GM23338 (cell line): ENCODE measurements around the gene PPME1. TPM values are rescaled to one million over a fixed set of nuclear protein-coding genes. Genes with fewer than 3 reads are reported as not detected.

Experiments used
- ATAC-seq: fragments of 200-7000 bp; cut with Tn5 transposase; 3 replicates; pipeline ENCODE4 v1.9.1; 2020
- DNase-seq: peaks from one replicate; pipeline ENCODE4 v3.0.0-alpha.2; 2015; ENCODE audit warnings: low spot score
- H2AFZ ChIP-seq: fragments of 200-600 bp; sonication (generic); 2 replicates; pipeline ENCODE4 v1.8.0; 2016; ENCODE audit warnings: antibody characterized with exemption, mild to moderate bottlenecking, moderate library complexity
- H3F3A ChIP-seq: fragments of 200-600 bp; sonication (generic); replicated peaks from 2 replicates; pipeline ENCODE4 v1.8.0; 2017; ENCODE audit warnings: antibody characterized with exemption, mixed run types, low read depth
- H3K27ac ChIP-seq: fragments of 200-600 bp; sonication (generic); 2 replicates; pipeline ENCODE4 v1.6.1; 2016; ENCODE audit warnings: low read depth
- H3K27me3 ChIP-seq: fragments of 200-600 bp; sonication (generic); 2 replicates; pipeline ENCODE4 v1.8.0; 2016; ENCODE audit warnings: mild to moderate bottlenecking, mixed run types, moderate library complexity; ENCODE audit not compliant: insufficient read depth
- H3K36me3 ChIP-seq: fragments of 200-600 bp; sonication (generic); 2 replicates; pipeline ENCODE4 v1.8.0; 2016; ENCODE audit warnings: mild to moderate bottlenecking; ENCODE audit not compliant: insufficient read depth
- H3K4me1 ChIP-seq: fragments of 200-600 bp; sonication (generic); 2 replicates; pipeline ENCODE4 v1.8.0; 2016; ENCODE audit warnings: mild to moderate bottlenecking, moderate library complexity; ENCODE audit not compliant: insufficient read depth
- H3K4me2 ChIP-seq: fragments of 200-600 bp; sonication (generic); 2 replicates; pipeline ENCODE4 v1.7.1; 2017; ENCODE audit warnings: mixed run types
- H3K4me3 ChIP-seq: fragments of 200-600 bp; sonication (generic); 2 replicates; pipeline ENCODE4 v1.6.1; 2016; ENCODE audit warnings: mixed run types
- H3K79me2 ChIP-seq: fragments of 200-600 bp; sonication (generic); replicated peaks from 2 replicates; pipeline ENCODE4 v1.8.0; 2017; ENCODE audit warnings: mild to moderate bottlenecking; ENCODE audit not compliant: insufficient read depth
- H3K9me2 ChIP-seq: fragments of 200-600 bp; sonication (generic); 2 replicates; pipeline ENCODE4 v1.8.0; 2017; ENCODE audit not compliant: insufficient read depth
- H4K20me1 ChIP-seq: fragments of 200-600 bp; sonication (generic); replicated peaks from 2 replicates; pipeline ENCODE4 v1.8.0; 2017; ENCODE audit warnings: mild to moderate bottlenecking; ENCODE audit not compliant: insufficient read depth
- H3K27ac Mint-ChIP-seq: 2 replicates; pipeline ENCODE4 v1.8.0; 2020; ENCODE audit warnings: inconsistent platforms, mild to moderate bottlenecking, moderate library complexity, mixed read lengths
- H3K27me3 Mint-ChIP-seq: 3 replicates; pipeline ENCODE4 v1.8.0; 2022; ENCODE audit warnings: low read depth, mild to moderate bottlenecking, moderate library complexity, mixed read lengths, inconsistent platforms; ENCODE audit not compliant: insufficient read depth, poor library complexity
- H3K36me3 Mint-ChIP-seq: 3 replicates; pipeline ENCODE4 v1.8.0; 2021; ENCODE audit warnings: low read depth, mild to moderate bottlenecking, inconsistent platforms, moderate library complexity, mixed read lengths
- H3K4me1 Mint-ChIP-seq: 3 replicates; pipeline ENCODE4 v1.8.0; 2020; ENCODE audit warnings: mild to moderate bottlenecking, inconsistent platforms, mixed read lengths
- H3K4me3 Mint-ChIP-seq: 3 replicates; pipeline ENCODE4 v1.8.0; 2021; ENCODE audit warnings: moderate library complexity, mild to moderate bottlenecking, inconsistent platforms, mixed read lengths
- H3K9me3 Mint-ChIP-seq: 3 replicates; pipeline ENCODE4 v1.8.0; 2020; ENCODE audit warnings: moderate library complexity, mild to moderate bottlenecking, inconsistent platforms, mixed read lengths
- CREB1 ChIP-seq: fragments of 250-450 bp; sonication (Bioruptor Pico); IDR thresholded peaks from 2 replicates; pipeline ENCODE4 v1.5.0; 2020; ENCODE audit warnings: low read depth, mild to moderate bottlenecking, moderate library complexity
- EZH2 ChIP-seq: fragments of 200-600 bp; sonication (generic); IDR thresholded peaks from one replicate; pipeline ENCODE4 v1.8.0; 2017; ENCODE audit warnings: antibody characterized with exemption, mild to moderate bottlenecking, low read depth; ENCODE audit not compliant: unreplicated experiment
- EZH2phosphoT487 ChIP-seq: fragments of 200-600 bp; sonication (generic); IDR thresholded peaks from one replicate; pipeline ENCODE4 v1.8.1; 2018; ENCODE audit warnings: antibody characterized with exemption; ENCODE audit not compliant: unreplicated experiment
- JUNB ChIP-seq: IDR thresholded peaks from one replicate; pipeline ENCODE4 v1.6.1; 2016; ENCODE audit warnings: antibody characterized with exemption; ENCODE audit not compliant: unreplicated experiment
- NANOG ChIP-seq: IDR thresholded peaks from 2 replicates; pipeline ENCODE4 v1.6.1; 2016; ENCODE audit warnings: antibody characterized with exemption, borderline replicate concordance
- STAT1 ChIP-seq: IDR thresholded peaks from one replicate; pipeline ENCODE4 v1.6.1; 2016; ENCODE audit warnings: antibody characterized with exemption; ENCODE audit not compliant: unreplicated experiment
- ZNF331 ChIP-seq: fragments of 250-450 bp; sonication (Bioruptor Pico); IDR thresholded peaks from 2 replicates; pipeline ENCODE4 v1.5.0; 2020; ENCODE audit warnings: low read depth, mild to moderate bottlenecking, moderate library complexity
- polyA plus RNA-seq: library from polyadenylated mRNA; unstranded; fragments of >200 nt; fragmentation: Nextera tagmentation; extraction: Ambion mirVana; gene quantifications from 2 replicates; pipeline ENCODE4 v1.2.1, GENCODE V29; 2016
- total RNA-seq: library from RNA; depleted of rRNA; stranded (reverse); fragments of >200 nt; shearing (Covaris generic); gene quantifications from 2 replicates; pipeline ENCODE4 v1.2.3, GENCODE V29; 2014
- TF ChIP-seq, protein P1 (sequence below): IDR thresholded peaks from 2 replicates; pipeline ENCODE4 v1.6.1; 2016; ENCODE audit warnings: antibody characterized with exemption
- TF ChIP-seq, protein P2 (sequence below): IDR thresholded peaks from one replicate; pipeline ENCODE4 v1.6.1; 2018; ENCODE audit warnings: antibody characterized with exemption; ENCODE audit not compliant: unreplicated experiment

Gene PPME1
- total and polyA plus RNA-seq, 2 experiments from 2014 or later, result 32.1 to 37.2 TPM

GRCh38 chr11:74168838-74169237 is 2.3 kb upstream of the PPME1 start:
- Mint-ChIP-seq H3K4me1 (peaks cover 3% of the 10 kb centered on the region; the same call in 2 of the 3 replicates), H3K9me3 (no peaks in the 10 kb centered on the region), H3K4me3 (peak overlapping the region; percentile 18; the same call in 2 of the 3 replicates), H3K27ac (no peak overlapping the region), H3K36me3 (peaks cover 15% of the 10 kb centered on the region; the same call in 2 of the 3 replicates), H3K27me3 (no peaks in the 10 kb centered on the region)
- ATAC-seq, result no peak
- peaks cover 42% of the 10 kb centered on the region for H3K79me2 ChIP-seq
- H3F3A ChIP-seq, result 0 out of 2 replicates have a peak, but pooled peaks cover 5% of the 10 kb centered on the region
- H3K27ac ChIP-seq, result no peak overlapping the region
- H3K36me3 ChIP-seq, result peaks cover 26% of the 10 kb centered on the region
- H3K4me2 ChIP-seq, result peak overlapping the region; percentile 92
- no peaks in the 10 kb centered on the region for H4K20me1 ChIP-seq
- no peak for DNase-seq
- no peak overlapping the region for H2AFZ ChIP-seq
- H3K27me3 ChIP-seq, result no peaks in the 10 kb centered on the region
- no peaks in the 10 kb centered on the region for H3K9me2 ChIP-seq
- TF ChIP-seq EZH2phosphoT487 (no peak), ZNF331 (CRISPR knock-in tag) (no peak), STAT1 (no peak), CREB1 (CRISPR knock-in tag) (no peak), JUNB (no peak), EZH2 (no peak), NANOG (no peak)
- TF ChIP-seq, protein P1, sequence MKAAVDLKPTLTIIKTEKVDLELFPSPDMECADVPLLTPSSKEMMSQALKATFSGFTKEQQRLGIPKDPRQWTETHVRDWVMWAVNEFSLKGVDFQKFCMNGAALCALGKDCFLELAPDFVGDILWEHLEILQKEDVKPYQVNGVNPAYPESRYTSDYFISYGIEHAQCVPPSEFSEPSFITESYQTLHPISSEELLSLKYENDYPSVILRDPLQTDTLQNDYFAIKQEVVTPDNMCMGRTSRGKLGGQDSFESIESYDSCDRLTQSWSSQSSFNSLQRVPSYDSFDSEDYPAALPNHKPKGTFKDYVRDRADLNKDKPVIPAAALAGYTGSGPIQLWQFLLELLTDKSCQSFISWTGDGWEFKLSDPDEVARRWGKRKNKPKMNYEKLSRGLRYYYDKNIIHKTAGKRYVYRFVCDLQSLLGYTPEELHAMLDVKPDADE, result no peak
- TF ChIP-seq, protein P2, sequence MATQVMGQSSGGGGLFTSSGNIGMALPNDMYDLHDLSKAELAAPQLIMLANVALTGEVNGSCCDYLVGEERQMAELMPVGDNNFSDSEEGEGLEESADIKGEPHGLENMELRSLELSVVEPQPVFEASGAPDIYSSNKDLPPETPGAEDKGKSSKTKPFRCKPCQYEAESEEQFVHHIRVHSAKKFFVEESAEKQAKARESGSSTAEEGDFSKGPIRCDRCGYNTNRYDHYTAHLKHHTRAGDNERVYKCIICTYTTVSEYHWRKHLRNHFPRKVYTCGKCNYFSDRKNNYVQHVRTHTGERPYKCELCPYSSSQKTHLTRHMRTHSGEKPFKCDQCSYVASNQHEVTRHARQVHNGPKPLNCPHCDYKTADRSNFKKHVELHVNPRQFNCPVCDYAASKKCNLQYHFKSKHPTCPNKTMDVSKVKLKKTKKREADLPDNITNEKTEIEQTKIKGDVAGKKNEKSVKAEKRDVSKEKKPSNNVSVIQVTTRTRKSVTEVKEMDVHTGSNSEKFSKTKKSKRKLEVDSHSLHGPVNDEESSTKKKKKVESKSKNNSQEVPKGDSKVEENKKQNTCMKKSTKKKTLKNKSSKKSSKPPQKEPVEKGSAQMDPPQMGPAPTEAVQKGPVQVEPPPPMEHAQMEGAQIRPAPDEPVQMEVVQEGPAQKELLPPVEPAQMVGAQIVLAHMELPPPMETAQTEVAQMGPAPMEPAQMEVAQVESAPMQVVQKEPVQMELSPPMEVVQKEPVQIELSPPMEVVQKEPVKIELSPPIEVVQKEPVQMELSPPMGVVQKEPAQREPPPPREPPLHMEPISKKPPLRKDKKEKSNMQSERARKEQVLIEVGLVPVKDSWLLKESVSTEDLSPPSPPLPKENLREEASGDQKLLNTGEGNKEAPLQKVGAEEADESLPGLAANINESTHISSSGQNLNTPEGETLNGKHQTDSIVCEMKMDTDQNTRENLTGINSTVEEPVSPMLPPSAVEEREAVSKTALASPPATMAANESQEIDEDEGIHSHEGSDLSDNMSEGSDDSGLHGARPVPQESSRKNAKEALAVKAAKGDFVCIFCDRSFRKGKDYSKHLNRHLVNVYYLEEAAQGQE, result no peak
- H3K4me1 ChIP-seq, result peaks cover 23% of the 10 kb centered on the region
- peak overlapping the region; percentile 83 for H3K4me3 ChIP-seq

DNA sequence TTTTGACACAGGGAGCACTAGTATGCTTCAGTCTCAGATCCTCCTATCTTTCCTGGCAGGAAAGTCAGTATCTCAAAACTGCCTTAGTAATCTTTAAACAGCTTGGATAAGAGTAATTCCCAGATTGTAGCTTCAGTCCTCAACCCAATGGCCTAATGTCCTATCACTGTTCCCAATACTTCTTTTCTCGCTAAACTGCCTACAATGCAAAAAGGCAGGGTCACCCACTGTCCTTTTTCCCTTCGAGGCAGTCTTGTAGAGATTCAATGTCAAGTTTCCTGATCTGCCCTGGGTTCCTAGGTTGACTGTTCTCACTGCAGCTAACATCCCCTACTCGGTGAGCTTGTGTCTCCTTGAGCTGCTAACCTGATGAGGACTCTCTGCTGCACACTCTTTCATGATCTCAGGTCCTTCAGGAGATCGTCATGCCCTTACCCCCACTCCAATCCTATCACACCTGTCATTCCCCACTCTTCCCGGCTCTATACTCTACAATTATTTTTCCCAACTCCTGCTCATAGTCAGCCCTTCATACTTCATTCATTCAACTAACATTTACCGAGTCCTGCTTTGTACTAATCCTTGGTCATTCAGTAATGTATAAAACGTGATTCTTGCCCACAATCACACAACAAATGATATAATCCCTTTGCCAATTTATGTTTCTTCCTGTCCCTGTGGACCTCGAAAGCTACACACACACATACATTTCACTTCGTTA is 1.2 kb upstream of the PPME1 start:
- no peak overlapping the region for H3K4me3 Mint-ChIP-seq
- H2AFZ ChIP-seq, result peak overlapping the region; percentile 80
- H3K4me3 ChIP-seq, result peak overlapping the region; percentile 83
- H3K4me2 ChIP-seq, result peak overlapping the region; percentile 92
- no peak overlapping the region for H3K27ac Mint-ChIP-seq
- peaks cover 52% of the 10 kb centered on the region for H3K79me2 ChIP-seq
- 0 out of 2 replicates have a peak, but pooled peaks cover 5% of the 10 kb centered on the region for H3F3A ChIP-seq
- peaks cover 15% of the 10 kb centered on the region; the same call in 2 of the 3 replicates for H3K36me3 Mint-ChIP-seq
- no peaks in the 10 kb centered on the region for H4K20me1 ChIP-seq
- H3K4me1 ChIP-seq, result peaks cover 23% of the 10 kb centered on the region
- H3K9me2 ChIP-seq, result no peaks in the 10 kb centered on the region
- ATAC-seq (no peak), DNase-seq (no peak)
- no peaks in the 10 kb centered on the region for H3K27me3 ChIP-seq
- TF ChIP-seq CREB1 (CRISPR knock-in tag) (no peak), ZNF331 (CRISPR knock-in tag) (no peak), JUNB (no peak), STAT1 (no peak), EZH2 (no peak)
- peaks cover 18% of the 10 kb centered on the region for H3K36me3 ChIP-seq
- H3K4me1 Mint-ChIP-seq, result peaks cover 3% of the 10 kb centered on the region; the same call in 2 of the 3 replicates
- no peaks in the 10 kb centered on the region for H3K27me3 Mint-ChIP-seq
- peak overlapping the region; percentile 86 for H3K27ac ChIP-seq
- H3K9me3 Mint-ChIP-seq, result no peaks in the 10 kb centered on the region
